Activated T-cell treated with anti-CD3 and anti-CD28 coated beads, Interleukin-2, amount 50 U/mL, for 48 hours (primary cell): ENCODE measurements around the gene DCLK1.
"Not testable (repeated sequence)": the region's sequence is repeated elsewhere in the genome, so short reads cannot be mapped to it uniquely, and the experiment has no call there.

ENCODE experiments used
- DNase-seq, 2 experiments: peaks; one replicate each; pipeline ENCODE4 v3.0.0-alpha.2; 2020

The DCLK1 gene

GRCh38 chr13:35983206-35983605, 148.0 kb downstream of the DCLK1 start:
- no peak for DNase-seq

DNA sequence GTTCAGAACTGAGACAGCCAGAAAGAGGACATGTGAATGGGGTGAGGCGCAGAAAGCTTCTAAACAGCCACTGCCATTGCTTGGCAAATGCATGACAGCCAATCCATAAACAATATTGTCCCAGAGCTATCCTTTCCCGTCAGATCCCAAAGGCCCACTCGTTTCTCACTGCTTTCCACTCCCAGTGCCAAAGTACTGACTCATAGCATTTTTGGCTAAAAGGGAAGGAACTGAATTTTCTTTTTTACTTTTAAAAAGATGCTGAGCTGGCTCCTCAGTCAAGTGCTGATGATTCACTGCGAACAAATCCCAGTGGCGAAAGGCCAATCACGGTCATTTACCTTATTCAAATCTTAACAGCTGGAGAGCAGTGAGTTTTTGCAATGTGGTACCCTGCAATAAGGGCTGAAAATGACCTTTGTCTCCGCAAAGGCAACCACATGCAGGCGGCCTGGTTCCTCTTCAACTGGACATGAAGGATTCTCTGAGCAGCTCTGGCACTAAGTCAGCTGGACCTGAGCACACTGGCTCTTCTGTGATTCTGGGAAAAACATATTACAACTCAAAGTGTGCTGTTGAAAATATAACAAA, 151.7 kb downstream of the DCLK1 start:
- DNase-seq: no peak

GRCh38 chr13:35978607-35979316, 152.4 kb downstream of the DCLK1 start:
- no peak for DNase-seq

- DNase-seq: no peak
Measured at GRCh38 chr13:35977060-35977459, 154.1 kb downstream of the DCLK1 start.

DNA sequence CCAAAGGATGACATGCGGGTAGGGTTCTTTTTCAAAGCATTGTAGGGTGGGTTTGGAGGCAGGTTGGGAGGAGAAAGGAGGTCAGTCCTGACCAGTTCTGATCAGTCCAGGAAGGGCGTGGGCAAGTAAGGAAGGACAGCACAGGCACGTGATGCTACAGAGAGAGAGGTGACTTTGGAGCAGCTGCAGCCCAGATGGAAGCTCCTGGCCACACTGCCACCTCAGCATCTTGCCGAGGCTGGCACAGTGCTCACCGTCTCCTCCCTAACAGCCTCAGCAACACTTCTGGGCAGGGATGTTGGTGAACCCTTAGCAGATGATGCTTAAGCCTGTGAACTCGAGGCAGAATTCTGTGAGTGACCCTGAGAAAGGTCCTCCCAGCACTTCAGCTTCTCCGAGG, 155.1 kb downstream of the DCLK1 start:
- DNase-seq: no peak

GRCh38 chr13:35966951-35967350, 164.2 kb downstream of the DCLK1 start:
- DNase-seq: not testable (repeated sequence)

GRCh38 chr13:35966024-35966423, 165.2 kb downstream of the DCLK1 start:
- no peak for DNase-seq

GRCh38 chr13:35965226-35965927, 165.8 kb downstream of the DCLK1 start:
- no peak for DNase-seq

- no peak for DNase-seq
Measured at GRCh38 chr13:35964863-35965180, 166.4 kb downstream of the DCLK1 start.

DNA sequence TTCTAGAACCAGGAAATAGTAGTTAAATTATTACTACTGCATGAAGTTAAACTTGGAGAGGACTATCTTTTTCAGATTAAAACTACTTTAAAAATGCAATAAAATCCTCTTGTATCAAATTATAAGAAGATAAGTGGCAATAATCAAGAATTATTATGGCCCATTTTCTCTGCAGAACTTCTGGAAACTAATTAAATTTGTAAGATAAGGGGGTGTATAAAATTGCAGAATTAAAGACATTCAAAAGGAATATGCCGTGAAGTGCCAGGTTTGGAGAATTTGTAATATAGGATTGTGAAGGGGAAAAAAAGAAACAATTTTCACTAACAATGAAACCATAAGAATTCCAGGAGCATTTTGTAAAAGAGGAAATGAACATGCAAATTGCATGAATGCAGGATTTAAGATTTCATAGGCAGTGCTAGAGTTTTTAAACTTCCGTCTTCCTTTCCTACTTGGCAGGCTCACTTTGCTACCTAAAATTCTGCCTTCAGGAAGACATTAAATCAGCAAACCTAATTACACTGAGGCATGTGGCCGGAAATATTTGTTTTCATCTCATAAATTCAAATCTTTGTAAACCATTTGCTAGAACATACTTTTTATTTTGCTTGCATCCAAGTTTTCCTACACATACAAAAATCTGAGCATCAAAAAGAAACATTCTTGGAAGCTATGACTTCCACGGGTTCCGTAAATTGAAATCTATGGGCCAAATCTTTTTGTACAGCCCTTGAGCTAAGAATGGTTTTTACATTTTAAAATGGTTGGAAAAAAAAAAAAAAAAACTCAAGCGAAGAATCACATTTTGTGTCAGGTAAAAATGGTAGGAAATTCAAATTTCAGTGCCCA, 166.9 kb downstream of the DCLK1 start:
- DNase-seq: no peak

DNA sequence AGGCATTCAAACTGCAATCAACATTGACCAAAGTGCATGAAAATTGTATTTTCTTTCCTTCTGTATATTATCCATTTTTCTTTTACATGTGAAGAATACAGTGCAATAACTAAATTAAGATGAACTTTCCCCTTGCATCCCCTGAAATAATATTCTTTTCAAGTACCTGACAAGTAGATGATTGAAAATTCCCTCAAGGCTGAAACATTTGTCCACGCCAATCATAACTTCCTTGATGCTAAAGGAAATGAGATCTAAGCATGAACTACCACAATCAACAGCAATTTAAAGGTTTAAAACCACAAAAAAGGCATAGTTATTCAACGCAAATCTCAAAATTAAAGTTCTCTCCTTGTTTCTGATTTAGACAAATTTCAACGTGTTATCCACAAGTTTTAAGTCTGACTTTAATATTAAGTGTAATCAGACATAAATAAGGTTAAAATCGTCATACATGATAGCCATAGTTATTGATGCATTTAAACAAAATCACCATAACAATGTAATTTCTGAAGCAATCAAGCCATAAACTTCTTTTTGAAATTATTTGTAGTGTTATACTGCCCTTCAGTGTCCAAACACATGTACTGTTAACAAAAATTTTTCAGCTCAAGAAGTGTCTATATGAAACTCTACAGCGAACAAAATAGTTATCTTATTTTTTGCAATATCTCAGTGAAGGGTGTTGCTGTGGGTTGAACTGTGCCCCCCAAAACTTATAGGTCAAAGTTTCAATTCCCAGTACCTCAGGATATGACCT, 169.5 kb downstream of the DCLK1 start:
- no peak for DNase-seq

- no peak for DNase-seq
Measured at GRCh38 chr13:35961002-35961401, 170.2 kb downstream of the DCLK1 start.

DNA sequence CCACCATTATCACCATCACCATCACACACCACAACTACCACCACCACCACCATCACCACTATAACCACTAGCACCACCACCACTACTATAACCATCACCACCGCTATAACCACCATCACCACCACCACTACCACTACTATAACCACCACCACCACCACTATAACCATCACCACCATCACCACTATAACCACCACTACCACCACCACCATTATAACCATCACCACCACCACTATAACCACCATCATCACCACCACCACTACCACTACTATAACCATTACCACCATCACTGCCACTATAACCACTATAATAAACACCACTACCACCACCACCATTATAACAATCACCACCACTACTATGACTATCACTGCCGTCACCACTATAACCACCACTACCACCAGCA, 173.2 kb downstream of the DCLK1 start:
- no peak for DNase-seq

DNA sequence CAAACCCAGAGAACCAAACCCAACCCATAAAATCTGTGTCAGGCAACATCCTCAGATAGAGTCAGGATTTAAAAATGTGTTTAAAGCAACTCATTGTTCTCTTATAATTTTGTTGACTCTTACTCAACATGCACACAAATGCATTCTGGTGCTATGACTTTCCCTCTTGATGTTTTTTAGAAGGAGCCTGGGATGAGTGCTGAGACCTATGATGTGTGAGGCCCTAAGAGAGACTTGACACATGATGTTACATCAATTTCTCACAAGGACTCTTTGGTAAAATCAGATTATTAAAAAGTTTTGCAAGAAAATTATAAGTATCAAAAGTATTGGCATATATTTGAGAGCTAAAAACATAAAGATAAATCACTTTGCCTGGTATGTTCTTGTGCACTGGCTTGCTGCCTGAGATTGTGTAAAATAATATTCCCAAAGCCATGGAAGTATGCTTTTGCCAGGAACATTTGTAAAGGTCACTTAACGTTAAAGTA, 173.9 kb downstream of the DCLK1 start:
- DNase-seq: no peak

DNA sequence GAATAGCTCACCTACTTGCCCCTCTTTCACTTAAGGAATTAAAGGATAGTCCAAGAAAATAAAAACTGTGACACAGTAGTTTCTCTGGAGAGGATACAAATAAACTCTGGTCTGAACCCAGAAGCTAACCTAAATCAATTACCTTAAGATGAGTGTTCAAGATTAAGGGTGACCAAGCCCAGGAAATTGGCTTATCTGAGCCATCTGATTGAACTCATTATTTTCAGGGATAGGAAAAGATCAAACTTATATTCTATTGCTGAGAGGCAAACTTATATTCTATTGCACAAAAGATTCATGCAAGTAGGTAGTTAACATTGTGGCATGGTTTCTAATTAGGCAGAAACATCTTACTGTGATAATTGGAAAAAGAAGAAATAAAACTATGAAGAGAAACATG, 175.1 kb downstream of the DCLK1 start:
- no peak for DNase-seq

GRCh38 chr13:35954207-35954560, 177.0 kb downstream of the DCLK1 start:
- DNase-seq: no peak

DNA sequence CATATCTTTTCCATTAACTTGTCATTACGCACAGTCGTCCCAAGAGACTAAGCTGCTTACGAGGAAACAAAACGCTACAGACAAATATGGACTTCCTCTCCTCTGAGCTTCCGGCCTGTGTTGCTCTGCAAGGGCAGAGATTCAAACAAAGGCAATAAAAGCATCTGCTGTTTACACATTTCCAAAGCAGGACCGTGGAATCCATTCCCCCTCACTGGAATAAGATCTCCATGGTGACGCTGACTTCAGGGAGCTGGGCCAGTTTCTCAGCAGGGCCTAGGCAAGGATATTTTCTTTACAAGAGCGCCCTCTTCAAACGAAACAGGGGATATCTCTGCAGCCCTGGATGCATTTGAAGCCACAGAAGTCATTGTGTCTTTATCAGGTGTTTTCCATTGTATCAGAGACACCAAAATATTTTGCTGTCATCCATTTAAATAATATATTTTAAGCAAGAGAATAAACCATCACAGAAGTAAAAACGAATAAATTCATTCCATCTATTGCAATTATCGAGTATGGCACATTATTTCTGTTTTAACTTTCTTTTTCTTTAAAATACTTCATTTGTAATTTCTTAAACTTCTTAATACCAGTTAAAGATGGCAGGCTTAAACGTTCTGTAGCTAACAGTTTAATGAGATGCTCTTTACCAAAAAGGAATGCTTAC, 177.5 kb downstream of the DCLK1 start:
- no peak for DNase-seq

DNA sequence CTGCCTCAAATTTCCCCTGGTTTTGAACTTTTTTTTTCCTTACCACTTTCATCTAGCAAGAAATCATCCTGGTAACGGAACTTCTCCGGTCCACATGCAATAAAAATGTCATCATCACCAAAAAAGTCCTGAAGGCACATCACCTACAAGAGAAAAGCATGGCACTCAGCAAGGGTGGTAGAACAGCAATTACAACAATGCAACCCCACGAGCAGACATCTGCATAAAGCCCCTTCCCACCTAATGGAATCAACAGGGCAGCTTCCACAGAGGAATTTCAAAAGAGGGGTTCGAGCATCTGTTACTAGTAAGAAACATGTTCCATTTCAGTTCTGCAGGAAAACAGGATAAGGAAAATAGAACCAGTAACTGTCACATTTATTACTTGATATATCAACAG, 183.9 kb downstream of the DCLK1 start:
- DNase-seq: no peak

DNA sequence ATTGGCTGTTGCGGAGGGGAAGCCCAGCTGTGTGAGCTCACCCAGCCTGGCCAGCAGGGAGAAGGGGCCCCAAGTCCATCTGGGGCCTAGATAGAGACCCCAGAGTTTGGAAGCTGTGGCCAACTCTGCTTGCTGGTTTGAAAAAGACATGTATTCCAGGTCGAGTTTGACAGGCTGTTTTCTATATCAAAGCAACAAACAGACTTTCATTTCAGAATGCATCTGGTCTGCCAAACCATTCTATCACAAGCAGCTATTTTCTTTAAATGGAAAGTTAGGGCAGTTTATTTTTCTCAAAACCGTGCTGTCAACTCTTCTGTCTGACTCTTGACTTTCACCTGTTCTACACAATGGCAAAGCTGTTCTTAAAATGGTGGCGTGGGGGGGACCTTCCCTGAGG, 185.8 kb downstream of the DCLK1 start:
- no peak for DNase-seq

GRCh38 chr13:35941374-35941773, 189.8 kb downstream of the DCLK1 start:
- DNase-seq: no peak

GRCh38 chr13:35940734-35941133, 190.4 kb downstream of the DCLK1 start:
- no peak for DNase-seq
